DMS53 treated with DMSO at 0.1 percent for 48 hours (cell line): ENCODE data around the gene CLTC.
"Not testable (repeated sequence)": the region's sequence is repeated elsewhere in the genome, so short reads cannot be mapped to it uniquely, and the experiment has no call there.

ENCODE experiments used
- DNase-seq: peaks from one replicate; lab custom pipeline; 2025; ENCODE audit not compliant: unreplicated experiment; lab: John Stamatoyannopoulos, UW

Gene CLTC

GRCh38 chr17:59619298-59620063, at the start of gene CLTC:
Gene CLTC, plus strand, starts transcription at chr17:59619895. Its CDS starts 237 bp downstream, at chr17:59620132.
- DNase-seq, result peak; percentile 86

- no peak for DNase-seq
These were observed 47.3 kb upstream of the CLTC start for GRCh38 chr17:59572301-59572924.

- DNase-seq, result not testable (repeated sequence)
These were observed 35.5 kb upstream of the CLTC start for GRCh38 chr17:59584168-59584567.

GRCh38 chr17:59600169-59600568, 19.5 kb upstream of the CLTC start:
- no peak for DNase-seq

- DNase-seq, result no peak
These were observed 18.6 kb upstream of the CLTC start for GRCh38 chr17:59601130-59601529.

GRCh38 chr17:59607061-59607460, 12.6 kb upstream of the CLTC start:
- no peak for DNase-seq

- no peak for DNase-seq
These were observed 11.8 kb upstream of the CLTC start for GRCh38 chr17:59607817-59608403.

- no peak for DNase-seq
These were observed 8.2 kb upstream of the CLTC start for GRCh38 chr17:59611503-59611902.

- no peak for DNase-seq
These were observed 3.3 kb upstream of the CLTC start for GRCh38 chr17:59616253-59616920.

- DNase-seq, result peak; percentile 39
These were observed 2.5 kb upstream of the CLTC start for GRCh38 chr17:59617156-59617732.

- DNase-seq, result no peak
These were observed 729 bp upstream of the CLTC start for GRCh38 chr17:59619035-59619297.

- DNase-seq, result no peak
These were observed 317 bp downstream of the CLTC start for GRCh38 chr17:59620064-59620359.

GRCh38 chr17:59620518-59621259, 994 bp downstream of the CLTC start:
- DNase-seq, result peak; percentile 6

- no peak for DNase-seq
These were observed 2.1 kb downstream of the CLTC start for GRCh38 chr17:59621771-59622170.

- DNase-seq, result no peak
These were observed 3.5 kb downstream of the CLTC start for GRCh38 chr17:59623151-59623550.

GRCh38 chr17:59626756-59627155, 7.1 kb downstream of the CLTC start:
- DNase-seq, result no peak

- no peak for DNase-seq
These were observed 7.6 kb downstream of the CLTC start for GRCh38 chr17:59627274-59627673.

GRCh38 chr17:59627770-59628171, 8.1 kb downstream of the CLTC start:
- no peak for DNase-seq

- DNase-seq, result no peak
These were observed 9.5 kb downstream of the CLTC start for GRCh38 chr17:59629174-59629573.

GRCh38 chr17:59631276-59631675, 11.6 kb downstream of the CLTC start:
- no peak for DNase-seq

- no peak for DNase-seq
These were observed 12.7 kb downstream of the CLTC start for GRCh38 chr17:59632398-59632797.
